CD1c-positive myeloid dendritic cell (primary cell): Measurements from ENCODE around the gene MR1.

ENCODE experiments used
- DNase-seq: peaks from one replicate; pipeline ENCODE4 v3.0.0-alpha.2; 2016; ENCODE audit errors: extremely low spot score

Gene MR1

DNA sequence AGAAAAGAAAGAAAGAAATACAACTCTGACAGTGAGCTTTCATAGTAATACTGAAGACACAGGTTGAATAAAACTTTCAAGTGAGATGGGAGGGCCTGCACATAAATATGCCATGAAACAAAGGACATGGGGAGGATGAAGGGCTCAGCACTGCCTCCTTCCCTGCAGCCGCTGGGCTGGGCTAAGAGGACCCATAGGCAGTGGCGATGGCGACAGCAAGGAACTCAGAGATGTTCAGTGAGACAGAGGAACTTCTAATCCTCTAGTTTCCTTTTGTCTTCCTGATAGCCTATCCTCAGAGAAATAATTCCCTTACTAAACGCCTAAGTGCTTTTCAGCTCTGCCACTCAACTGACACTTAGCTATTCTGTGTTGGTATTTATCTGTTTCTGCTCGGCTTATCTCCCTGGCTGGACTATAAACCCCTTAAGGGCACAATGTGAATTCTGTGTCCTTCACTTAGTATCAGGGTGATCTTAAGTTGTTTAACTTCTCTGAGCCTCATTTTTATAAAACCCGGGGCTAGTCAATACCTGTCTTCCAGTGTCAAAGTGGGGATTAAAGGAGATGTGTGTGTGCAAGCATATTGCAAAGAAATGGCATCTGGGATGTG lies 30.3 kb downstream of the MR1 start:
- peak; percentile 22 for DNase-seq

DNA sequence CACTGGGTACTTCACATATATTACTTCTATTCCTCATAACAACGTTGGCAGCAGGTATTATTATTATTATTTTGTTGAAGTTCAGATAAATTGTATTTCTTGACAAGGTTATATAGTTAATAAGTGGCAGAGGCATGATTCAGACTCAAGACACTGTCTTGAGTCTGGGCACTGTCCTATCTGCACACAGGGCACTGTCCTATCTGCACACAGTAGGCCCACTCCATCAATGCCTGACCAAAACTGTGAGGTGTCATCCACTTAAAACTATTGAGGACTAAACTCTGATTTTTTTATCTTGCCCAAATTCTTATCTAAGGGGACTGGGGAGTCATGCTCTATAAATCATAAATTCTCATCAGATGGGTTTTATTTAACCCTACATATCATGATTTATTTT lies 30.9 kb downstream of the MR1 start:
- no peak for DNase-seq

DNA sequence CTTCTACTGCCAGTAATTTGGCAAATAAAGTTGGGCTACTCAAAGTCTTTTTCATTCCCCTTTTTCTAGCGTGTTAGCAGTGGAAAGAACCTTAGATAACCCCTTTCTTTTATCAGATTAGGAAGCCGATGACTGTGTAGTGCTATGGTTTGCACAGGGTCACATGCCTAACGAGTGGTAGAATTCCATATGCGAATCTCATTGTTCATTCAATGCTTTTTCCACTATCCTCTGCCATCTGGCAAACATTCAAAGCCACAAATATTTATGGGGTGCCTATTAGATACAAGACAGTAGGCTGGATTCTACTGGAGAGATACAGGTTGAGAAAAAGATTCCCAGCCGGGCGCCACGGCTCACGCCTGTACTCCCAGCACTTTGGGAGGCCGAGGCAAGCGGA lies 39.9 kb downstream of the MR1 start:
- DNase-seq, result no peak

DNA sequence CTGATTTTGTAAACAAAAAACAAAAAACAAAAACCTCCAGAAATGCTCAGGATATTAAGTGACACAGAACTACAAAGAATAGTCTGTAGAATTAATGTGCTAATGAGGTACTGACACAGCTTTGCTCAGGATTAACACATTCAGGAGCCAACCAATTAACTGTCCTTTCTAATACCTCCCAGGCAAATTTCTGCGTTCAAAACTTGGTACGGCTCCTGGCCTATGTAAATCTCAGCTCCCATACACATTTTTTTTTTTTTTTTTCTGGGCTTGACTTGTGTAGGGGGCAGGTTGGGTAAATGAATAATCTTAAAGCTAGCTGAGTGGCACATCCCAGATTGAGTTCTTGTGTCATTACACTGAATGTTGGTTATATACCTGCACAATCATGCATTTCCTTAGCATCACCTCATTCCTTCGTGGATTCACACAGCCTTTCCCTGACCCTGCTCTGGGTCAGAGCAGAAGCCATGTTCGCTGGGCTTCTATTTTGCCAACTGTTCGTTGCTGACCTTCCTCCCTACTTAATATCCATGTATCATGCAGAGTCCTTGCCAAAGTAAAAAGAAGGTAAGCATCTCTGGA lies 42.1 kb downstream of the MR1 start:
- no peak for DNase-seq

DNA sequence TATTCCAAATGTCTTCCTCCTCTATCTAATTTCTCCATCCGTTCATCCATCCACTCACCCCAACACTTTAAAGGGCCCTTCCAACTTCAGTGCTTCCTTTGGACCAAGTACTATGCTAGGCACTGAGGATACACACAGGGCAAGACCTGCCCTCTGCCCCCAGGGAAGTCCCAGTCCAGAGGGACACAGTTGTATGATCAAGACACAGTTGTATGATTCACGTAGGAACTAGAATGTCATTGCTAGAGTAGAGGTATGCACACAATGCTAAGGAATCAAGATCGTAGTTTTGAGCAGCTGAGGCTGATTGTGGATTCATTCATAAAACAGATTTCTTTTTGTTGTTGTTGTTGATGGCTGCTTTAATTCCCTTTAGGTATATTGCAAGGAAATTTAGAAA lies 43.1 kb downstream of the MR1 start:
- no peak for DNase-seq

DNA sequence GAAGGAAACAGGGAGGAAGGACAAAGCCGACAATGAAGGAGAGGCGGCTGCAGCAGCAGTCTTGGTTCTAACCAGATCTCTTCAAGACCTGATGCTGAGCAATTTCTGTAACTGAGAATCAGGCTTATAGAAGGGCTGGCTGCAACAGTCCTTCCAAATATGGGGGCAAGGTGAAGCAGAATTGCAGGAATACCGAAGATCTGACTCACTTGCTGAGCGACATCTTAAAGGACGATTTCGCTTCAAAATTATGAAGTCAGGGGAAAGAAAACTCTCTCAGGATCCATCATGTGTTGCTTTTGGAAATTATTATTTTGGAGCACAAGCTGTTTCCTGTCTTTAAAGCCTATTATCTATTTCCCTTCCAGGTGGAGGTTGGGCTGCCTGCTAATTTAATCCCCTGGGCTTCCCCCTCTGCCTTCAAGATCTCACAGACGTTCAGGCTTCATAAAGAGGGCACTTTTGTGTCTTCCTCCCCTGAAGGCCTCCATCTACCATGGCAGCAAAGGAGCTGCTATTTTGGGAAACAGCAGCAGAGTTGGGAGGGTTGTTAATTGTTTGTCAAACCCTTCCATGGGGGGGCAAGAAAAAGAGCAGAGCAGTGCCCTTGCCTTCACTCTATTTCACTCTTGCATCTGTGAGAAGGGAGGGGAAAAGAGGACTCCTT lies 43.9 kb downstream of the MR1 start:
- no peak for DNase-seq

DNA sequence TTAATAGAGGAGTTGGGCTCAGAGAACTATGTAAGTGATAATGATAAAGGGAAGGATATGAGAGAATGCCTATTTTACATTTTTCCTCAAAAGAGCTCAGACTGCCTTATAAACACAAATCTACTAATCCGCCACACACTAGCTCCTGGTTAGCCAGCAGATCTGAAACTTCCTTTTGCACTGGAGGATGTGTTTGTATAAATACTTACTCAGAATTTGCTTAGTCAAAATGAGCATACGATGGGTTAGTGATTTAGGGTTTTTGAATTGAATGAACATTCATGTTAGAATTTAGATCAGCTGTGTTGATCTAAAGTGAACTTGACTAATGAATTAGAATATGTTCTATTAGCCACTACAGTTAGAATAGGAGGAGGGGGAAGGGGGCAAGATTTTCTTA lies 45.6 kb downstream of the MR1 start:
- DNase-seq, result no peak

DNA sequence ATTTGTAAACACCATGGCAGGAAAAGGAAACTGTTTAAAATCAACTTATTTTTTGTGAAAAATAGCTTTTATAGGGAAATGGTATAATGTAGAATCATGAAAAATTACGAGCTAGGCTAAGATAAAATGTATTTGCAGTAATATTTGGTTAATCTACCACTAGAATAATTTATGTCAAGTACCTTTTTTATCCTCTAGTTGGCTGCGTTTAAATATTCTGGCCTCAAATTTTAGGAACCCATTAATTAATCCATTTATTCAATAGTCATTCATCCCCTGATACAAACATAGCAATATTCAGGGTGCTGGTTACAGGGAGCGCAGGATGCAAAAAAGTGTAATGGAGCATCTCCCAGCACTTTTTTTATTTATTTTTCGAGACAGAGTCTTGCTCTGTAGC lies 46.1 kb downstream of the MR1 start:
- no peak for DNase-seq

DNA sequence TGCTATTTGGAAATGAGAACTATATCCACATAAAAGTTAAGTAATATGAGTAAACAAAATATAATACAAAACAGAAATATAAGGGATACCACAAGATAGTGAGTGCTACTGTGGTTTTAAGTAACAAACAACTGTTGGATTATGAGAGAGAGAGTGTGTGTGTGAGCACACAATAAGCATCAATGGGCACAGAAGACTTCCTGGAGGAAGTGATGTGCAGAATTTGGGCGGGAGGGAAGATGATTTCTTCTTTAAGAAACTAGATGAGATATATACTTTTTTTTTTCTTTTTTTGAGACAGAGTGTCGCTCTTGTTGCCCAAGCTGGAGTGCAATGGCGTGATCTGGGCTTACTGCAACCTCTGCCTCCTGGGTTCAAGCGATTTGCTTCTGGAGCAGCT lies 46.8 kb downstream of the MR1 start:
- DNase-seq, result peak; percentile 27

DNA sequence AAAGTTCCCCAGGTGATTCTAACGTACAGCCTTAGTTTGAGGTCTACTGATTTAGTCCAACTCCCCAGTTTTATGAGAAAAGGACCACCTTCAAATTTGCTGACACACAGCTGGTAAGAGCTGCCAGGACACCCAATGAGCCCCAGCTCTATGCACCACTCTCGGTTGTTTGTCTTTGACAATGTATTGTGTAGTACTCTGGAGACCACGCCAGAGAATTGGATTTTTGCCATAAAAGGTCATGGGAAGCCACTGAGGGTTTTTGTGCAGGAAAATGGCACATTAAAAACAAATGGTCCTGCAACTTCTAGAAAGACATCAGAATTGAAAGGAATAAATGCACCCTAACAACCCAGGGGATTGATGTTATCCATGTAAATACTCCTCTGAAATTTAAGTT lies 47.6 kb downstream of the MR1 start:
- no peak for DNase-seq

DNA sequence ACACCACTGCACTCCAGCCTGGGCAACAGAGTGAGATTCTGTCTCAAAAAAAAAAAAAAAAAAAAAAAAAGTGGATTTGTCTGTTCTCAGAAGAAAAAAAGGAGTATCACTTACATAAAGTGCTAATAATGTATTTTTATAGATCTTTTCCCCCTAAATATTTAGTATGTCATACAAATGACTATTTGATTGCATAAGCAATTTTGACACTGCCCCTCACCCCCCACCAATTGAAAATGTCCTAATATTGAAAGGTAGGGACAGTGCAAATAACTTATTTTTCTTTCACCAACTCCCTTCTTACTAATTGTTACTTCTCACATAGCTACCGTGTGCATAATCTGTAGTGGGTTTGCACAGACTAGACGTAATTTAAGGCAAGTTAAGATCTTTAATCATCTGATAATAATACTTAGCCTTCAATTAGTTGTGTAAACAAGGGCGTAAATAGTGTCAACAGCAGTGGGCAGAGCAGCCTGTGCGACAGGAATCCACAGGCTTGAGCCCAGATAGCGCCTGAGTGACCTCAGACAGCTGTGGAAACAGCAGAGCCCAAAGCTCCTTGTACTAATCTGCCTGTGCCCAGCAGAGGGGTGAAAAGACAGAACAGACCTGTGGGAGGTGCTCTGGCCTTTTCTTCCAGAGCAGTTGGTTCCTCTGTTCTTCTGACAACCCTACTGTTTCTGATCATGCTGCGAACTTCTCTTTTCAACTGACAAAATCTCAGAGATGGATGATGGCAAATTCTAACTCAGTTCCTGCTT lies 50.2 kb downstream of the MR1 start:
- DNase-seq, result peak; percentile 82

DNA sequence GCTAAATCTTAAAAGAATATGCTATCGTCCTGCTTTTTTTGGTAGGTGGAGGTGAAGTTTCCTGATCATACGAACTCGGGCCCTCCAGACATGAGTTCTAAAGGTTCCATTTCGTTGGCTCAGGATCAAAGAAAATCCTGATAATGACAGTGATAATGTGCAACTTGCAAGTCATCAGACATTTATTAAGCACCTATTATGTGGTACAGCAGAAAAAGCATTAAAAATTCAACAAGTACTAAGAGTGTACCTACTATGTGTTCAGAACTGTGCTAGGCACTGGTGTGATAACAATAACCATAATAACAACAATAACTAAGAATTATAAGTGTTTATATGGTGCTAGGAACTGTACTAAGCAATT lies 50.8 kb downstream of the MR1 start:
- DNase-seq, result no peak

DNA sequence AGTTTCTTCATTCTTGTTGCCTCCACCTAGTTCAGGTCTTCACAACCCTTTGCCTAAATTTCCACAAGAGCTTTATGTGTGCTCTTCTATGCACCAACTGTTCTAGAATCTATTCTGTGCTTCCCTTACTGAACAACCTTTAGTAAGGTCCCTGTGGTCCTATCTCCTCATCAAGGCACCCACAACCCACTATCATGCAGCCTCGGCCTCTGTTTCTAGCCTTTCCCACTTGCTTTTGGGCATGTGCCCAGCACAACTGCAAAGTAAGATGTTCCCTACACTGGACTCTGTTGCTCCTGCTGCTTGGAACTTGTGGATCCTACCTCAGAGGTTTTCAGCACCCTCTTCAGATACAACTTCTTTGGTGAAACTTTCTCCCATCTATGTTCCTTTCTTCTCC lies 52.3 kb downstream of the MR1 start:
- no peak for DNase-seq

DNA sequence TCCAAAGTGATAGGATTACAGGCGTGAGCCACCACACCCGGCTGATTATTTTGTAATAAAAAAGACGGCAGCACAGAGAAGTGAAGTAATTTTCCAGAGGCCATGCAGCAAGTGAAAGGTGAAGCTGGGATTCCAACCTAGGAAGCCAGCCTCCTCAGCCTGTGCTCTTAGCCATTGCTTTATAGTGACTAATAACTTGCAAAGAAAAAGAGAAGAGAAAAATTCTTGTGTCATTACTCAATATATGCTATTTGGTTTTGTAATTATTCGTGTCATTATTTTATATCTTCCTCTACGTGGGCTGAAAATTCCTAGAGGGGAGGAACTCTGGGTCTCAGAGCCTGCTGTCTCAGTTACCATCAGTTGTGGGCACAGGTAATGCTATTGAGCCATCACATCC lies 53.1 kb downstream of the MR1 start:
- DNase-seq, result peak; percentile 88

DNA sequence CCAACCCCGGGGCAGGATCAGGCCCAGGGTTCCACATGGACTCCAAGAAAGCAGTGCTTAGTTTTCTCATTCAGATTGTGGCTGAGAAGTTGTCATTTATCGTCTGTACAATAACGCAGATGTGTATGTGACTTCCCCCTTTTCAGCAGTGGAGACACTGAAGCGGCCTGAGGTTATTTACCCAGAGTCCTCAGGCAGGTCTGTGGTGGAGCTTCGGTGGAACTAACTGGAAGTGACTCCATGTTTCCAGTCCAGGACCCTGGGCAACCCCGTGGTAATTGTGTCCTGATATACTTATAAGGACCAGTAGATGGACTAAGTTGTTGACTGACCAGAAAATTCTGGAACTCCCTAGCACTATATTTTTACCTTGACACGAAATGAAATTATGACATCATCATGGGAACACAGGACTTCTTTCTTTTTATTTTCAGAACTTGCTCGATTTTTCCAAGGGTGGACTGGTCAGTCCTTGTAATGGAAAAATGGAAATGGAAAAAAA lies 53.7 kb downstream of the MR1 start:
- peak; percentile 91 for DNase-seq

DNA sequence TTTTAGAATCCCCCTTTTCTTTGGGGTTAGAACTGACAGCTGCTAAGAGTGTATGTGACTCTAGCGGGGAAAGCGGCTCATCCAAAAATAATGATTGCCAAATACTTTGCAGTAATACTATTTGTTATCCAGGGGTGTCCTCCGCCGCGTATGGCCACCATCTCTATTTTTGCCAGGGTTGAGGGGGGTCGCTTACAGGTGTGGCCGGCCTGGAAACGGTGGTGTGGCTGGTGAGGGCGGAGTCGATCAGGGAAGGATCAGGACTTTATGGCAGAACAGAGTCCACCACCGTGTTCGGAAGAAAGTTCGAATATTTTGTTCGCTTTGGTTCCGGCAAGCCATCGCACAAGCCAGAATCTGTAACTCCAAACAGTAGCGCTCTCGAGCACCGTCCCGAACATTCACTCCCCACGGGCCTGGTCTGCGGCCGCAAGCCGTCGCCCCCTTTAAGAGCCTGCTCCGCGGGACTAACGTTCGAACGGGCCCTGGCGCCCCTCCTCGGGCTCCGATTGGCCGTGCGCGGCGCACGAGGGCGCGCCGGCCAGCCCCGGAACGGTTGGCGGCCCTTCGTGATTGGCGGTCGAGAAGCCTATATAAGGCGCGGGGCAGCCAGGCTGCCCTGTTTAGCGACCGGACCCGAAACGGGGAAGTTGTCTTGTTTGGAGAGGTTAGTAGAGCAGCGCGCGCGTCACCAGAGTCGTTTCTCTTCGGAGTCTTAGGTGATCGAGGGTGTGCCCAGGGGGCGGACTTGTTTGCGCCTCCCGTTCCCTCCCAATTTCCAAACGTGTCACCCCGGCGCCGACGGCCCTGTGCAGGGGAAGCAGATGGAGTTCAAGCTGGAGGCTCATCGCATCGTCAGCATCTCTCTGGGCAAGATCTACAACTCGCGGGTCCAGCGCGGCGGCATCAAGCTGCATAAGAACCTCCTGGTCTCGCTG lies 54.6 kb downstream of the MR1 start, which contains the start of gene IER5:
Gene IER5, plus strand, starts transcription at position 622 of the 938 bp plus-strand sequence. Its CDS starts 203 bp downstream, at position 825.
- peak; percentile 99 for DNase-seq

DNA sequence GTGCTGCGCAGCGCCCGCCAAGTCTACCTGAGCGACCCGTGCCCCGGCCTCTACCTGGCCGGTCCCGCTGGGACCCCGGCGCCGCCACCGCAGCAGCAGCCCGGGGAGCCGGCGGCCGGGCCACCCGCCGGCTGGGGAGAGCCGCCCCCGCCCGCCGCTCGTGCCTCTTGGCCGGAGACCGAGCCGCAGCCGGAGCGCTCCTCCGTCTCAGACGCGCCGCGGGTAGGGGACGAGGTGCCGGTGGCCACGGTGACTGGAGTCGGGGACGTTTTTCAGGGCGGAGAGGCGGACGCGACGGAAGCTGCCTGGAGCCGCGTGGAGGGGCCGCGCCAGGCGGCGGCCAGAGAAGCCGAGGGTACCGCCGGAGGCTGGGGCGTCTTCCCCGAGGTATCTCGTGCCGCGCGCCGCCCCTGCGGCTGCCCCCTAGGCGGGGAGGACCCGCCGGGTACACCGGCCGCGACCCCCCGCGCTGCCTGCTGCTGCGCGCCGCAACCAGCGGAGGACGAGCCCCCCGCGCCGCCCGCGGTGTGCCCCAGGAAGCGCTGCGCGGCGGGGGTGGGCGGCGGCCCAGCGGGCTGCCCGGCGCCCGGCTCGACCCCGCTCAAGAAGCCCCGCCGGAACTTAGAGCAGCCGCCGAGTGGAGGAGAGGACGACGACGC lies 55.4 kb downstream of the MR1 start:
- DNase-seq, result no peak

DNA sequence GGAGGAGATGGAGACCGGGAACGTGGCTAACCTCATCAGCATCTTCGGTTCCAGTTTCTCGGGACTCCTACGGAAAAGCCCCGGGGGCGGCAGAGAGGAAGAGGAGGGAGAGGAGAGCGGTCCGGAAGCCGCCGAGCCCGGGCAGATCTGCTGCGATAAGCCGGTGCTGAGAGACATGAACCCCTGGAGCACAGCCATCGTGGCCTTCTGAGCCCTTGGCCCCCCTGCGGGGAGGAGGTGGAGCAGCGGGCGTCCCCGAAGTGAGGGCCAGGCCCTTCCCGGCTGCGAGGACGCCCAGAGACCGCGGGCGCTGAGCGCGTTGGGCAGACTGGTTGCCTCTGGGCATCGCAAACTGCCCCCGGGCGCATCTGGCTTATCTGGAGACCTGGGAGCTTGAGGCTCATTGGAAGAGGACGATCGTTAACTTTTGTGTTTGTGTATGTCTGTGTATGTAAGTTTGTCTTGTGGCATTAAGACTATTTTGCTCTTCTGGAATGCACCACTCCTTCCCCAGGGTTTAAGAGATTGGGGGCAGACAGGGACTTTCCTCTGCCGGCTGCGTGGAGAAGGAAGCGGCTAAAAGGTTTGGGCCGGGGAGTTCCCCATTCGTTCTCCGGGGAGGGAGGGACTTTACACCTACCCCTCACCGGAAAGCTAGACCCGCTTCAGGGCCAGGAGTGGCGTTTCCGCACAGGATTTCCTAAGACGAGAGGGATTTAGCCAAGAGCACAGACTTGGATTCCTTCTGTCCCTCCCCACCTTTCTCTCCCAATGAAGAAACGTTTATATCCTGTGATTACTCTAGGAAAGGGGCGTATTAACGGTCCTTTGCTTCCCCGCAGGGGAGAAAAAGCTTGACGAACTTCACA lies 56.1 kb downstream of the MR1 start:
- DNase-seq, result peak; percentile 87

DNA sequence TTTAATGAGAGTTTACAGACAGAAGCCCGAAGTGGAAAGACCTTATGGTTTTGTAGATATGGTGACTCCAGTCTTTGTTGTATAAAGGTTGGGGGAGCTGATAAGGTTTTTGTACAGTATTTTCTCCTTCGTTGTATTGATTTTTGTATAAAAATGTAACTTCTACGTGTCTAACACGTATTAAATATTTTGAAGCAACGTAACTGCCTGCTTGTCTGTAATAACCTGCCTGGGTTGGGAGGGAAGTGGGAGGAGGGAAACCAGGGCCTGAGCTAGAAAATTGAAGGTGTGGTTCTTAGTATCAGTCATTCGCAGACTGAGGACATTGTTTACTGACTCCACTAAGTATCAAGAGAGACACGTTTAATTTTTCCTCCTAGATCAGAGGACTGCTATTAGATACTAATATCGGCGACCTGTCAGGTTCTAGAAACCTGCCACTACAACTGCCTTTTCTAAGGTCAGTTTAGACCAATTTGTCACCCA lies 56.9 kb downstream of the MR1 start:
- peak; percentile 55 for DNase-seq
